GM18505 (cell line): ENCODE measurements around the gene SIRT5.

Experiments used
- ATAC-seq: cut with Tn5 transposase; IDR thresholded peaks from one replicate; pipeline ENCODE4 v1.9.1; 2021; ENCODE audit not compliant: unreplicated experiment
- POLR2A ChIP-seq: IDR thresholded peaks from 4 replicates; pipeline ENCODE4 v1.6.1; 2011; ENCODE audit warnings: borderline replicate concordance; ENCODE audit not compliant: insufficient read depth, insufficient read length; ENCODE audit errors: extremely low read depth

SIRT5 gene

DNA sequence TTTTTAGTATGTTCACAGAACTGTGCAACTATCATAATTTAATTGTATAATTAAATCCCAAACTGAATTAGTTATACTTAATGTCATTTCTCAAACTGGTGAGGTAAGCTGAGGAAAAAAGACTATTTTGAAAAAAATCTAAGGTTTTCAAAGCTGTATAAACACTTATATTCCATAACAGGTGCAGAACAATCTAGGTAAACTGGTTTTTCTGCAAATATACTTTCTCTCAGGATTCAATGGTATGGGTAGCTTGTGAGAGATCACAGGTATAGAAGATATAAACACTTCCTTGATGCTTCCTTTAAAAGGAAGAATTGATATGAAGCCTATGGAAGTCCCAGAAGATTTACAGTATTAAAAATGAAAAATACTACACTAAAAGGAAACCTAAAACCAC lies 74.4 kb downstream of the SIRT5 start:
- no peak for ATAC-seq
- no peak for TF ChIP-seq POLR2A

DNA sequence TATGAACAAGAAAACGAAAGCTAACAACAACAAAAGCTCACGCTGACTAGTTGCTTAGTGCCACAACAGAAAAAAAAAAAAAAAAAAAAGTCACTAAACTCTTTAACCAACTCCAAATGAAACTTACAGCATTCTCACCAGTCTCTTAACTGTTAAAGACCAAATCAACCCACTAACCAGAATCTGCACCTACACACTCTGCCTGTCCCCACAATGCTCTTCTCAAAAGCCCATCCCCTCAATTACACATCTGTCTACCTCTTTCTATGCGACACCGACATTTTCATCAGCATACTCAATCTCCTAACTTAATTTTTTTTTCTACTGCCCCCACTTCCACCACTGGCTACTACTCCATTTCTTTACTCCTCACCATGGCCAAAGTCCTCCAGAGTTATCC lies 75.0 kb downstream of the SIRT5 start:
- no peak for ATAC-seq

GRCh38 chr6:13653296-13653695 lies 78.9 kb downstream of the SIRT5 start:
- TF ChIP-seq POLR2A, result no peak
- ATAC-seq, result no peak

More for the DNA sequence above, 75.0 kb downstream of the SIRT5 start:
- TF ChIP-seq POLR2A, result no peak

DNA sequence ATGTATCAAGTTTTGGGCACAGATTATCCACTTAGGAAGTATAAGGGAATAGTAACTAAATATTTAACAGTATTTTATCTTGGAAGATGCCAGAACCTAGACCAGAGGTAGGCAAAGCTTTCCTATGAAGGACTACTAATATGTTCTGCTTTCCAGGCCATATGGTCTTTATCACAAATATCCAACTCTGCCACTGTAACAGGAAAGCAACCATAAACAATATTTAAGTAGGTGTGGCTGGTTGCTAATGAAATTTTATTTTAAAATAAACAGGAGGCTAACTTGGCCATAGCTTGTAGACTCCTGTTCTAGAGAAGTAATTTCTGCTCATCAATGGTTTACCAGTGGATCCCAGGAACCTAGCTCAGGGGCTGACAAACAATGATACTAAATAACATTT lies 80.1 kb downstream of the SIRT5 start:
- no peak for ATAC-seq
- no peak for TF ChIP-seq POLR2A

DNA sequence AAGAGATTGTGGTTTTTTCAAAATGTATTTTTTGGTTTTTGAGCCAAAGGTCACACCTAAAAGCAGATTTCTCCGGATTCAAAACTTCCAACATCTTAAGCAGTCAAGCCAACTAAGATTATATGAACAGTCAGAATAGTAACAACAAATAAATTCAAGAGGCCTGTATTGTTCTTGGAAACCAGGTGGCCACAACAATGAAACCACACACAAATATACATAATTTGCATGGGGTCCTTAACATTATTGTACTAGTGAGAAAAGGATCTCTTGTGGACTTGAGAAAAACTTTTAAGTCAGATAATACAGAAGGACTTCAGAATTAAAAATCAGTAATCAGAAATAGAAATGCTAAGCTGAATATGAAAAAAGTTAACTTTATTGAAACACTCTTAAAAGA lies 81.3 kb downstream of the SIRT5 start:
- TF ChIP-seq POLR2A, result no peak
- ATAC-seq, result no peak

DNA sequence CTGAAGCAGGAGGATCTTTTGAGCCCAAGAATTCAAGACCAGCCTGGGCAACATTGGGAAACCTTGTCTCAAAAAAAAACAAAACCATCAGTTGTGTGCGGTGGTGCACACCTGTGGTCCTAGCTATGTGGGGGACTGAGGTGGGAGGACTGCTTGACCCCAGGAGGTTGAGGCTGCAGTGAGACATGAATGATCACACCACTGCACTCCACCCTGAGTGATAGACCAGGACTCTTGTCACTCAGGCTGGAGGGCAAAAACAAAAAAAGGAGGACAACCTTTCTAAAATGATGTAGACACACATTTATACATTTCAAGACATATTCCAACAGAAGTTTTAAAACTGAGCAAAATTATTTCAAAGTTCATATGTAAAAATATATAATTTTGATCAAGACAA lies 85.9 kb downstream of the SIRT5 start:
- no peak for TF ChIP-seq POLR2A
- no peak for ATAC-seq

GRCh38 chr6:13660893-13661292 lies 86.5 kb downstream of the SIRT5 start:
- no peak for ATAC-seq
- no peak for TF ChIP-seq POLR2A

DNA sequence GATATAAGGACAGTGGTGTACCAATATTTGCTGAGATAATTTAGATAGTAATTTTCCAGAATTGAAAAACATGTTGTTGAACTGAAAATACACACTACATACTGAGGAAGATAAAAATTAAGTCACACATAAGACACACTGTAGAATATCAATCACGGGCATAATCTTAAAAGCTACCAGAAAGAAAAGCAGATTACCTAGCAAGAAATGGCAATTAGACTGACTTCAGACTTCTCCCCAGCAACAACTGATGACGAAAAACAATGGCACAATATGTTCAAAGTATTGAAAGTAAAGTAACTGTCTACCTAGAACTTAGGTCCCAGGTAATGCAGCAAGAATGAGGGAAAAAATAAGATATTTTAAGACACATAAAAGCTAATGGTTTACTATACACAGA lies 87.2 kb downstream of the SIRT5 start:
- no peak for TF ChIP-seq POLR2A
- no peak for ATAC-seq

GRCh38 chr6:13662651-13663334 lies 88.4 kb downstream of the SIRT5 start:
- ATAC-seq, result no peak
- TF ChIP-seq POLR2A, result no peak

GRCh38 chr6:13663986-13664385 lies 89.6 kb downstream of the SIRT5 start:
- no peak for ATAC-seq
- no peak for TF ChIP-seq POLR2A
